Hepatocyte (in vitro differentiated cells): Measurements from ENCODE around the gene JAML. TPM values are rescaled to one million over a fixed set of nuclear protein-coding genes. Genes with fewer than 3 reads are reported as not detected.

Experiments
- DNase-seq: peaks from one replicate; pipeline ENCODE4 v3.0.0-alpha.2; 2016; ENCODE audit warnings: low spot score
- H2AFZ ChIP-seq: fragments of 200-600 bp; sonication (generic); 2 replicates; pipeline ENCODE4 v1.6.0; 2016; ENCODE audit warnings: antibody characterized with exemption, mild to moderate bottlenecking
- H3K27ac ChIP-seq: fragments of 200-600 bp; sonication (generic); 2 replicates; pipeline ENCODE4 v1.5.1; 2016; ENCODE audit warnings: mild to moderate bottlenecking
- H3K27me3 ChIP-seq: fragments of 200-600 bp; sonication (generic); 2 replicates; pipeline ENCODE4 v1.6.1; 2016
- H3K36me3 ChIP-seq: fragments of 200-600 bp; sonication (generic); replicated peaks from 2 replicates; pipeline ENCODE4 v1.5.1; 2016; ENCODE audit warnings: low read depth; ENCODE audit not compliant: insufficient read depth
- H3K4me1 ChIP-seq: fragments of 200-600 bp; sonication (generic); 2 replicates; pipeline ENCODE4 v1.5.1; 2016; ENCODE audit warnings: mild to moderate bottlenecking, moderate library complexity; ENCODE audit not compliant: insufficient read depth
- H3K4me2 ChIP-seq: fragments of 200-600 bp; sonication (generic); 2 replicates; pipeline ENCODE4 v1.6.0; 2016
- H3K4me3 ChIP-seq: fragments of 200-600 bp; sonication (generic); 2 replicates; pipeline ENCODE4 v1.5.1; 2016; ENCODE audit warnings: mild to moderate bottlenecking
- H3K79me2 ChIP-seq: fragments of 200-600 bp; sonication (generic); 2 replicates; pipeline ENCODE4 v1.6.0; 2017; ENCODE audit warnings: mild to moderate bottlenecking
- H3K9me2 ChIP-seq: fragments of 200-600 bp; sonication (generic); replicated peaks from 2 replicates; pipeline ENCODE4 v1.6.0; 2017; ENCODE audit warnings: mild to moderate bottlenecking; ENCODE audit not compliant: insufficient read depth
- H3K9me3 ChIP-seq: fragments of 200-600 bp; sonication (generic); 2 replicates; pipeline ENCODE4 v1.5.1; 2016; ENCODE audit warnings: low read depth, mild to moderate bottlenecking
- H4K20me1 ChIP-seq: fragments of 200-600 bp; sonication (generic); 2 replicates; pipeline ENCODE4 v1.6.0; 2016; ENCODE audit warnings: mild to moderate bottlenecking; ENCODE audit not compliant: insufficient read depth, poor library complexity, severe bottlenecking
- CTCF ChIP-seq: fragments of 200-600 bp; sonication (generic); IDR thresholded peaks from 2 replicates; pipeline ENCODE4 v1.5.1; 2016; ENCODE audit warnings: antibody characterized with exemption, mild to moderate bottlenecking; ENCODE audit not compliant: poor library complexity
- EZH2 ChIP-seq: fragments of 200-600 bp; sonication (generic); IDR thresholded peaks from 2 replicates; pipeline ENCODE4 v1.6.1; 2016; ENCODE audit warnings: antibody characterized with exemption, mild to moderate bottlenecking, borderline replicate concordance
- EZH2phosphoT487 ChIP-seq: fragments of 200-600 bp; sonication (generic); IDR thresholded peaks from one replicate; pipeline ENCODE4 v1.6.1; 2018; ENCODE audit warnings: antibody characterized with exemption, mild to moderate bottlenecking, low read depth, moderate library complexity; ENCODE audit not compliant: unreplicated experiment, severe bottlenecking
- WGBS: methylation state at CpG from one replicate; pipeline ENCODE4 v1.1.6; 2016; ENCODE audit warnings: low lambda C conversion rate; ENCODE audit errors: missing lambda C conversion rate; 5-methylcytosine and 5-hydroxymethylcytosine counted together
- polyA plus RNA-seq: library from polyadenylated mRNA; unstranded; fragments of >200 nt; fragmentation: Nextera tagmentation; extraction: Ambion mirVana; gene quantifications from 2 replicates; pipeline ENCODE4 v1.2.1, GENCODE V29; 2016
- total RNA-seq: library from RNA; depleted of rRNA; stranded (reverse); fragments of >200 nt; gene quantifications from 2 replicates; pipeline ENCODE4 v1.2.3, GENCODE V29; 2014

JAML gene
- total and polyA plus RNA-seq, 2 experiments from 2014 or later = 5.3 to 5.9 TPM

DNA sequence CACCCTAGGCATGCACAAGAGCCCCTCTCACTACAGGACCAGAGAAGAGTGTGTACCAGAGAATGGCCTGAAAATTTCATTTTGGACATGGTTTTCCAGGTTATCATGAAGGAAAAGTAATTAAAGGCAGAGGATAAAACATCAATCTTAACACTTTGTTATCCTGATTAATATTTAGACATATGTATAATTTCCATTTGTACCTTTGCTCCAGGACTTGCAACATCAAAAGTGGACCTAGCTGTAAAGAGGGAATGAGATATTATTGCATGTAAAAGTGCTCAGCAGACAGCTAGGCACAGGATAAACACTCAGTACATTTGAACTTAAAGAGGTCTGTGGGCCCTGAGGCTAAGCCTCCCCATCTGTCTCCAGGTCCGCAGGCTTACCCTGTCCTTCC is 70.2 kb downstream of the JAML start:
- Histone ChIP-seq H3K4me2 (no peak overlapping the region), H3K36me3 (no peaks in the 10 kb centered on the region), H4K20me1 (no peaks in the 10 kb centered on the region), H3K4me3 (no peak overlapping the region), H3K79me2 (no peaks in the 10 kb centered on the region), H2AFZ (no peak overlapping the region), H3K9me2 (no peaks in the 10 kb centered on the region), H3K27ac (no peak overlapping the region), H3K27me3 (peaks cover 97% of the 10 kb centered on the region), H3K4me1 (peaks cover 27% of the 10 kb centered on the region), H3K9me3 (no peaks in the 10 kb centered on the region)
- WGBS = 33% methylated on average over 1 of the region's 1 CpG
- no peak for DNase-seq
- no peak for TF ChIP-seq CTCF
- no peak for TF ChIP-seq EZH2
- TF ChIP-seq EZH2phosphoT487 = no peak

DNA sequence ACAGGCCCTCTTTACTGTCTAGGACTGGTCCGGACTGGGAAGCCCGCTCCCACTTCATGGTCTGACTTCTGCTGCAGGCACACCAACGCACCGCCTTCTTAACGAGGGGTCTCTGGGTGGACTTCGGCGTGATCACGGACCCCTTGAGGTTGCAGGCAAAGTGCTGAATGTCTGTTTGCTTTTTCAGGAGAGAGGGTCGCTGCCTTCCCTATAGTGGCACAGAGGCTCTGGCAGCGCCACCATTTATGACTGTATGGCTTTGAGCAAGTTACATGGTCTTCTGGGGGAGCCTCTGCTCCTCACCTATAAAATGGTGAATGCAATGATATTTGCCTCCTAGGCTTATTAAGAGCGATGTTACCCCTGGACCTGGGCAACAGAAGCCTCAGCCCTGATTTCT is 70.8 kb downstream of the JAML start:
- H3K27ac ChIP-seq = no peak overlapping the region
- 56% methylated on average over 11 of the region's 11 CpGs for WGBS
- H3K9me3 ChIP-seq = no peaks in the 10 kb centered on the region
- peaks cover 97% of the 10 kb centered on the region for H3K27me3 ChIP-seq
- DNase-seq = no peak
- H4K20me1 ChIP-seq = no peaks in the 10 kb centered on the region
- peaks cover 27% of the 10 kb centered on the region for H3K4me1 ChIP-seq
- H2AFZ ChIP-seq = no peak overlapping the region
- TF ChIP-seq EZH2phosphoT487 (peak; percentile 29), EZH2 (no peak), CTCF (no peak)
- H3K4me3 ChIP-seq = no peak overlapping the region
- no peaks in the 10 kb centered on the region for H3K9me2 ChIP-seq
- peak overlapping the region; percentile 99 for H3K4me2 ChIP-seq
- H3K79me2 ChIP-seq = no peaks in the 10 kb centered on the region
- H3K36me3 ChIP-seq = no peaks in the 10 kb centered on the region

DNA sequence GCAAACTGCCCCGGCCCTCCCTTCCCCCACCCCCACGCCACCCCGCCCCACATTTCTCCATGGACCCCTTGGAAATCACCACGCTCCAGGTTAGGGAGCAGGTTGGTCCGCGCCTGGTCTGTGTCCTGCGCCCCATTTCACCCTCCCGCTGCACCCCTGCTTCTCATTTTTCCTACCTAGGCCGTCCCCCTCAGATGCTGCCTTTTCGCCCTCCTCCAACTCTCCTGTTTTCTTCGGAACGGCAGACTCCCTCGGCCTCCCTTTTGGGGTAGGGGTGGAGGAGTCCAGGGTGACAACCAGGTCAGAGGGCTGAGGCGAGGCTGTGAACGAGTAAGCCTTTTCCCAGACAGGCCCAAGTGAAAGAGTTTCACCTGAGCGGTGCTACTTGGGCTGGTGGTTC is 71.3 kb downstream of the JAML start:
- H3K79me2 ChIP-seq = no peaks in the 10 kb centered on the region
- TF ChIP-seq CTCF (no peak), EZH2phosphoT487 (no peak), EZH2 (no peak)
- H3K4me1 ChIP-seq = peaks cover 27% of the 10 kb centered on the region
- no peaks in the 10 kb centered on the region for H3K9me2 ChIP-seq
- no peak overlapping the region for H2AFZ ChIP-seq
- H3K4me3 ChIP-seq = no peak overlapping the region
- peaks cover 96% of the 10 kb centered on the region for H3K27me3 ChIP-seq
- H3K36me3 ChIP-seq = no peaks in the 10 kb centered on the region
- DNase-seq = no peak
- WGBS = 13% methylated on average over 15 of the region's 16 CpGs
- no peaks in the 10 kb centered on the region for H3K9me3 ChIP-seq
- H4K20me1 ChIP-seq = no peaks in the 10 kb centered on the region
- H3K4me2 ChIP-seq = peak overlapping the region; percentile 99
- H3K27ac ChIP-seq = no peak overlapping the region
